GM12878 (cell line): ENCODE data around the gene TLR9. TPM values are rescaled to one million over a fixed set of nuclear protein-coding genes. Genes with fewer than 3 reads are reported as not detected.

Source experiments
- ATAC-seq: fragments of 200-7000 bp; cut with Tn5 transposase; 3 replicates; pipeline ENCODE4 v1.9.1; 2020; ENCODE audit warnings: mild to moderate bottlenecking, moderate library complexity
- BruUV-seq: library from RNA; stranded (reverse); fragments of 400-500 nt; replicated peaks from 2 replicates; lab custom pipeline; 2021; lab: Mats Ljungman, UMichigan
- CTCF ChIA-PET: fragments of 300-600 bp; sonication (Branson Sonifier 250); formaldehyde crosslinking; extraction: SDS; loops from one replicate; lab custom pipeline; 2021; ENCODE audit warnings: inconsistent platforms; lab: Yijun Ruan, JAX
- POLR2A ChIA-PET: fragments of 350-600 bp; formaldehyde crosslinking; extraction: SDS; loops from one replicate; lab custom pipeline; 2021; ENCODE audit warnings: inconsistent platforms; lab: Charles Lee
- RAD21 ChIA-PET: fragments of 300-600 bp; sonication (Branson Sonifier 250); formaldehyde crosslinking; loops from one replicate; lab custom pipeline; 2023; ENCODE audit warnings: antibody characterized with exemption; ENCODE audit not compliant: unreplicated experiment; lab: Charles Lee
- SMC1A ChIA-PET: fragments of 300-600 bp; sonication (Branson Sonifier 250); formaldehyde crosslinking; loops from one replicate; lab custom pipeline; 2023; ENCODE audit not compliant: unreplicated experiment, uncharacterized antibody; lab: Charles Lee
- DNase-seq: peaks from one replicate; pipeline ENCODE4 v3.0.0-alpha.2; 2011; ENCODE audit warnings: low read depth, low spot score
- FAIRE-seq: peaks from 3 replicates; lab custom pipeline; 2011; peaks lifted over from hg19 to GRCh38; lab: Jason Lieb, UNC
- H2AFZ ChIP-seq: 2 replicates; pipeline ENCODE4 v1.6.0; 2011; ENCODE audit warnings: low read depth, low read length, control low read depth; ENCODE audit not compliant: control insufficient read depth
- H3K27ac ChIP-seq: 2 replicates; pipeline ENCODE4 v1.5.1; 2011; ENCODE audit warnings: control low read depth; ENCODE audit not compliant: control insufficient read depth, insufficient read depth
- H3K27me3 ChIP-seq, 2 experiments: replicated peaks in 1 of 2; 2 replicates each; pipeline versions ENCODE4 v1.6.0 to v1.6.1; 2011; ENCODE audit warnings: low read length in 1 of 2; ENCODE audit not compliant: control insufficient read depth in 2 of 2, insufficient read depth in 2 of 2
- H3K36me3 ChIP-seq, 2 experiments: 2 replicates each; pipeline ENCODE4 v1.5.1; 2011; ENCODE audit warnings: low read length in 1 of 2; ENCODE audit not compliant: control insufficient read depth in 2 of 2, insufficient read depth in 2 of 2
- H3K4me1 ChIP-seq: 2 replicates; pipeline ENCODE4 v1.6.1; 2011; ENCODE audit warnings: mild to moderate bottlenecking, low read length, moderate library complexity, mixed read lengths; ENCODE audit not compliant: control insufficient read depth, insufficient read depth
- H3K4me2 ChIP-seq: 2 replicates; pipeline ENCODE4 v1.6.0; 2011; ENCODE audit warnings: control low read depth; ENCODE audit not compliant: control insufficient read depth, insufficient read depth
- H3K4me3 ChIP-seq: fragments of 200-600 bp; sonication (generic); 2 replicates; pipeline ENCODE4 v1.5.1; 2016
- H3K79me2 ChIP-seq: 2 replicates; pipeline ENCODE4 v1.6.0; 2011; ENCODE audit warnings: low read length; ENCODE audit not compliant: control insufficient read depth, insufficient read depth
- H3K9ac ChIP-seq: 2 replicates; pipeline ENCODE4 v1.8.0; 2011; ENCODE audit warnings: low read length, control low read depth, mixed read lengths; ENCODE audit not compliant: control insufficient read depth, insufficient read depth
- H3K9me3 ChIP-seq: replicated peaks from 3 replicates; pipeline ENCODE4 v1.5.1; 2011; ENCODE audit warnings: mild to moderate bottlenecking, low read length; ENCODE audit not compliant: control insufficient read depth, insufficient read depth
- H4K20me1 ChIP-seq: 2 replicates; pipeline ENCODE4 v1.6.0; 2011; ENCODE audit not compliant: control insufficient read depth, insufficient read depth
- ATF7 ChIP-seq: fragments of 450-650 bp; IDR thresholded peaks from 2 replicates; pipeline ENCODE4 v1.6.1; 2016; ENCODE audit warnings: low read depth, mild to moderate bottlenecking
- BHLHE40 ChIP-seq, 2 experiments: fragments of 450-650 bp in 1 of 2; IDR thresholded peaks; 2 replicates each; pipeline ENCODE4 v1.6.1; 2011 to 2017; ENCODE audit warnings: low read depth in 2 of 2, borderline replicate concordance in 1 of 2, improper control_type of control experiment in 1 of 2, low read length in 1 of 2, mild to moderate bottlenecking in 1 of 2
- ELK1 ChIP-seq: IDR thresholded peaks from 2 replicates; pipeline ENCODE4 v1.6.1; 2012; ENCODE audit warnings: low read depth, low read length, improper control_type of control experiment
- GATAD2B ChIP-seq: fragments of 450-650 bp; conservative IDR thresholded peaks from 2 replicates; pipeline ENCODE4 v1.6.1; 2017; ENCODE audit warnings: low read depth, mild to moderate bottlenecking, moderate library complexity
- JUNB ChIP-seq: IDR thresholded peaks from 2 replicates; pipeline ENCODE4 v1.6.1; 2016; ENCODE audit warnings: antibody characterized with exemption, mild to moderate bottlenecking
- KLF5 ChIP-seq: fragments of 450-650 bp; IDR thresholded peaks from 2 replicates; pipeline ENCODE4 v1.6.1; 2014; ENCODE audit warnings: mild to moderate bottlenecking; ENCODE audit not compliant: partially characterized antibody
- NFYB ChIP-seq: IDR thresholded peaks from 2 replicates; pipeline ENCODE4 v1.6.1; 2011; ENCODE audit warnings: low read depth, mild to moderate bottlenecking, low read length, improper control_type of control experiment, moderate library complexity; ENCODE audit not compliant: insufficient read depth
- PML ChIP-seq: IDR thresholded peaks from 2 replicates; pipeline ENCODE4 v1.6.1; 2012; ENCODE audit warnings: low read length, inconsistent platforms
- REST ChIP-seq: IDR thresholded peaks from 2 replicates; pipeline ENCODE4 v1.6.1; 2012; ENCODE audit warnings: mild to moderate bottlenecking, low read depth, low read length
- SREBF2 ChIP-seq: IDR thresholded peaks from 2 replicates; pipeline ENCODE4 v1.6.1; 2012; ENCODE audit warnings: mild to moderate bottlenecking, low read length
- TCF7 ChIP-seq: IDR thresholded peaks from 2 replicates; pipeline ENCODE4 v1.6.1; 2014; ENCODE audit warnings: antibody characterized with exemption, borderline replicate concordance
- YBX1 ChIP-seq: fragments of 450-650 bp; IDR thresholded peaks from 2 replicates; pipeline ENCODE4 v1.6.1; 2016; ENCODE audit warnings: antibody characterized with exemption
- YY1 ChIP-seq: IDR thresholded peaks from 2 replicates; pipeline ENCODE4 v1.6.1; 2011; ENCODE audit warnings: low read depth, mild to moderate bottlenecking, low read length
- WGBS: methylation state at CpG from one replicate; pipeline ENCODE4 v1.1.6; 2016; ENCODE audit warnings: low lambda C conversion rate; ENCODE audit not compliant: insufficient replicate concordance, insufficient coverage; ENCODE audit errors: missing lambda C conversion rate; 5-methylcytosine and 5-hydroxymethylcytosine counted together
- in situ Hi-C: fragments of 300-500 bp; cut with MboI; formaldehyde crosslinking; loops from 9 replicates; pipeline ENCODE4 v1.14.3; 2018; ENCODE audit warnings: mixed read lengths
- intact Hi-C: fragments of 100-400 bp; cut with micrococcal nuclease; formaldehyde crosslinking; loops from one replicate; pipeline ENCODE4 v1.14.2; 2022; ENCODE audit not compliant: unreplicated experiment
- polyA plus RNA-seq, 11 experiments: library from polyadenylated mRNA; depleted of rRNA in 4 of 11; unstranded in 6 of 11; stranded (reverse) in 5 of 11; fragments of >200 nt; fragmentation: Nextera tagmentation in 4 of 11; fragmentation: Illumina TruSeq in 1 of 11; extraction: Ambion mirVana in 4 of 11; extraction: Trizol in 1 of 11; gene quantifications; 1 replicate in 1 of 11; 2 replicates in 10 of 11; pipeline versions ENCODE4 v1.2.1 to v1.2.3, GENCODE V29; 2011 to 2016; ENCODE audit warnings: inconsistent platforms in 2 of 11, missing spikeins in 2 of 11, low read depth in 1 of 11
- total RNA-seq, 4 experiments: library from RNA; depleted of rRNA in 3 of 4; stranded (reverse); fragments of >200 nt in 3 of 4; fragmentation: Illumina TruSeq in 1 of 4; extraction: Trizol in 1 of 4; gene quantifications; 2 replicates each; pipeline versions ENCODE4 v1.2.1 to v1.2.3, GENCODE V29; 2013 to 2021
- TF ChIP-seq, protein P1 (sequence below): fragments of 450-650 bp; IDR thresholded peaks from 2 replicates; pipeline ENCODE4 v1.6.1; 2017; ENCODE audit warnings: mild to moderate bottlenecking

Gene TLR9
- total and polyA plus RNA-seq, 10 of the 15 experiments (the other 5 are each of a cell fraction or from before 2014, with no cell fraction given): 0.10 to 4.8 (median 0.53) TPM; not detected in 1

DNA sequence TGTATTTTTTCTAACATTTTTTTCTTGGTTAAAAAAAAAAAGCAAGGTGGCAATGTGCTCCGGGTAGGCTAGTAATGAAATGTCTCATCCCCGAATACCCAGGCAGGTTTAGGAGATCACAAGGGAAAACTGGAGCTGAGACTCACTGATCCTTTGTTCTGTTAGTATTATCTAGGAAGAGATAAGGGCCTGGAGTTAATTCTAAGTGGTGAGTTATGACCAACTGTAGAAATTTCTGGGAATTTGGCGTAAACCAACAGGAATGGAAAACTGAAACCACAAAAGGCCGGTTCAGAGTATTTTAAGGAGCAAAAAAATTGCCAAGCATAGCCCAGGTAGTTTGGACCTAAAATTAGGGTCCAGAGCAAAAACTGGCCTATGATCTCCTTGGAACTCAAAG, 32.5 kb upstream of the TLR9 start:
- H3K4me3 ChIP-seq: no peak overlapping the region
- ATAC-seq (no peak), DNase-seq (no peak), FAIRE-seq (no peak)
- H4K20me1 ChIP-seq: no peaks in the 10 kb centered on the region
- H3K4me2 ChIP-seq: no peak overlapping the region
- ChIA-PET CTCF (interaction anchor here (1.0 kb wide), 1 partner anchor 14 kb away, joined by 5 read pairs; no protein-coding TSS in a partner anchor), POLR2A (no interaction called here), RAD21 (no interaction called here), SMC1A (interaction anchor here (1.9 kb wide), 1 partner anchor 7 kb away, joined by 5 read pairs; no protein-coding TSS in a partner anchor)
- peaks cover 5% of the 10 kb centered on the region for H3K79me2 ChIP-seq
- H3K27me3 ChIP-seq: no peaks in the 10 kb centered on the region
- 64% methylated on average over 4 of the region's 4 CpGs for WGBS
- H3K9ac ChIP-seq: no peak overlapping the region
- peaks cover 19% of the 10 kb centered on the region for H3K4me1 ChIP-seq
- in situ Hi-C loops (no loop called here), intact Hi-C loops (no loop called here)
- H3K36me3 ChIP-seq: peaks cover 32 to 48% of the 10 kb centered on the region in 2 experiments
- TF ChIP-seq NFYB (no peak), PML (no peak), GATAD2B (no peak), YY1 (no peak), JUNB (no peak), ATF7 (no peak), BHLHE40 (IDR thresholded peaks at IDR 0.05; ENCODE audit: borderline replicate concordance in 1 of 2, low read depth in 2 of 2, low read length in 1 of 2) (no peak), YBX1 (no peak), ELK1 (no peak), TCF7 (no peak), SREBF2 (no peak), REST (no peak), KLF5 (no peak)
- TF ChIP-seq, protein P1, sequence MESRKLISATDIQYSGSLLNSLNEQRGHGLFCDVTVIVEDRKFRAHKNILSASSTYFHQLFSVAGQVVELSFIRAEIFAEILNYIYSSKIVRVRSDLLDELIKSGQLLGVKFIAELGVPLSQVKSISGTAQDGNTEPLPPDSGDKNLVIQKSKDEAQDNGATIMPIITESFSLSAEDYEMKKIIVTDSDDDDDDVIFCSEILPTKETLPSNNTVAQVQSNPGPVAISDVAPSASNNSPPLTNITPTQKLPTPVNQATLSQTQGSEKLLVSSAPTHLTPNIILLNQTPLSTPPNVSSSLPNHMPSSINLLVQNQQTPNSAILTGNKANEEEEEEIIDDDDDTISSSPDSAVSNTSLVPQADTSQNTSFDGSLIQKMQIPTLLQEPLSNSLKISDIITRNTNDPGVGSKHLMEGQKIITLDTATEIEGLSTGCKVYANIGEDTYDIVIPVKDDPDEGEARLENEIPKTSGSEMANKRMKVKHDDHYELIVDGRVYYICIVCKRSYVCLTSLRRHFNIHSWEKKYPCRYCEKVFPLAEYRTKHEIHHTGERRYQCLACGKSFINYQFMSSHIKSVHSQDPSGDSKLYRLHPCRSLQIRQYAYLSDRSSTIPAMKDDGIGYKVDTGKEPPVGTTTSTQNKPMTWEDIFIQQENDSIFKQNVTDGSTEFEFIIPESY: no peak
- no TSS peak for BruUV-seq
- H2AFZ ChIP-seq: no peak overlapping the region
- H3K9me3 ChIP-seq: no peaks in the 10 kb centered on the region
- H3K27ac ChIP-seq: no peak overlapping the region
